ENCODE data around the gene CGNL1.

The CGNL1 gene

DNA sequence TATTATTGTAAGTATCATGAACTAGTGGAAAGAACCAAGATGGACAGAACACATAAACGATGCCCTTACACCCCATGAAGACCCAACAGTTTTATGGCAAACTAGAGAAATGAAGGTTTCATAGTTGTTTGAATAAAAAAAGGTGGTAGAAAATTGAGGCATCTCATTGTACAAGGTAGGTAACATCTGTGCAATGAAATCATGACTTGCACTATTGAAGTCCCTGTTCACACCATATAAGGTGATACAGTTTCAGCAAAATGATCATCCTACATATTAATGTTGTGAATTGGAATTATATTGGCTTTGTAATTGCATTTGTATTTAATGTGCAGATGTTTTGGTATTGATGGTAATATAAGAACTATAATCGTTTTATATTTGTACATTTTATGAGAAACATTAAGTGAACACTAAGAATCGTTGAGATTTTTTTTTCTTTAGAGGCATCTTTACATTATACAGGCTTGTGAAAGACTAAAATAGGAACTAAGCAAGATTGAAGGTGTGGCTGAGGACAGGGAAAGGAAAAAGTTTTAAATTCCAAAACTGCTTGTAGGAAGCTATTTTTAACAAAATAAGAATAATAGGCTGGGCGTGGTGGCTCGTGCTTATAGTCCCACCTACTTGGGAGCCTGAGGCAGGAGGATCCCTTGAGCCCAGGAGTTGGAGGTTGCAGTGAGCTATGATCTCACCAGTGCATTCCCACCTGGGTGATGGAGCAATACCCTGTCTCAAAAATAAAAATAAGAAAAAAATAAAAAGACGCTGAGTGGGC is 48.5 kb downstream of the CGNL1 start:
- no peak for DNase-seq

DNA sequence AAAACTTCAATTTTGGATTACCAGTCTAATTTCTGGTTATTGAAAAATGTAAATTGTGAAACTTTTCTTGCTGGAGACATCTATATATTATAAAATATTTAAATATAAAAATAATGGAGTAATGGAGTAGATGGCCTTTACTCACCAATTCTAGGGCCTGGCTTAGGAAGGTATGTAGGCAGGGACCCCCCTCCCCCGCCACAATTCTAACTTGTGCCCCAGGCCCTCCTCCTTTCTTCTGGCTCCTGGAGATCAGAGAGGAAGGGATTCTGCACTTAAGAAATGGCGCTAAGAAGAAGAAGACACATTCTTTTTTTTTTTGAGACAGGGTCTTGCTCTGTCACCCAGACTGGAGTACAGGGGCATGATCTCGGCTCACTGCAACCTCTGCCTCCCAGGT is 49.5 kb downstream of the CGNL1 start:
- DNase-seq: no peak

DNA sequence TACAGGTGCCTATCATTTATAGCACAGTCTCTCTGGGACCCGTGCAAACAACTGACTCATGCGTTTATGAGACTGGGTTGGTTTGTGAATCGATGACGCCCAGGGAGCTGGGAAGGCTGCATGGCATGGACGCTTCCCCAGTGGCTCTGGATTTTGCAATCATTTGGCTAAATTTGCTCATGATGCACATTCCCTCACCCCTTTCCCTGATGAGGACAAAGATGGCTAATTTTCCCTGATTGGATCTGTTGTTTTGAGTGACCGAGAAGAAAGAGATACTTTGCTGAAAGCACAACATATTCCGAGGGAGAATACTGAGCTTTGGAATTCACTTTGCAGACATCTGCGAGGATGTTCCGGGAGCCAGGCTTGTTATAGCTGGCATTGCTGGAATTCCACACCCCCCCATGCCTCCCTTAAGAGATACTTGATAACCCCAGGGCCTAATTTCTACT is 51.1 kb downstream of the CGNL1 start:
- DNase-seq: no peak

DNA sequence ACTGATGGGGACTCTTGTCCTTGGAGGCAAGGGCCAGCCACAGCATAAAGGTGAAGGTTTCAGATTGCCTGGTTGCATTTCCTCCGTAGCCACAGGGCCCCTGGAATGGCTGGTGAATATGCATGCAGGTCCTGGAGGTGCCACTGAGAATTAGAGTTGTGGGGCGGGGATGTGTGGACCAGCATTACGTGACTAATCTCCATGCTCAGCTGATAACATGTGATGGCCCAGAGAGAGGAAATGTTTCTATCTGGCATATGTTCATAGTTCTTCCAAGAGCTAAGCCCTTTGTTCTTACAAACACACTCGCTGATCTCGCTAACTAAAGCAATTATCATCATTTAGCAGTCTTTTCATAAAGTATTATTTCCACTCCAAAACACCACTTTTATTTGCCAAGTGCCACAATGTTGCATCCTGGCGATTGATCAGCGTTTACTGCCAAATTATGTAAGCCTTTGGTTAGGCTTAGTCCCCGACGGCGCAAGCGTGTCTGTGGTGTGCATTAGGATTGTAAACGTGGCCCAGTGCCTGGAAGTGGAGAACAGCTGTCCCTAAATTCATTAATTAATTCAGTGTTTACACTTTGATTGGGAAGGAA is 55.9 kb downstream of the CGNL1 start:
- DNase-seq: no peak

DNA sequence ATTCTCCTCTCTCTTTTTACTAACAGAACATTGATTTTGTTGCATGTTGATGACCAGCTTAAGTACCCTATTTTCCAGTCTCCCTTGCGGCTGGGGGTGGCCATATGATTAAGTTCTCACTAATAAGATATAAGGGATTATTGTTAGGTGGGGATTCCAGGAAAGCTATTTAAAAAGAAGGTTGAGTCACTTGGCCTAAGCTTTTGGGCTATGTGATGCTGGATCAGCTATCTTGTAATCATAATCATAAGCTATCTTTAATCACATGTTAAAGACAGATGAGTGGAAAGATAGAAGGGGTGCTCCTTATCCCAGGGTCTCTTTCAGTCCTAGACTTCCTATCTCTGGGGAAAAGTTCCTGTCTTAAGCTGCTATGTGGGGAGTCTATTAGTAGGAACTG is 59.9 kb downstream of the CGNL1 start:
- no peak for DNase-seq

DNA sequence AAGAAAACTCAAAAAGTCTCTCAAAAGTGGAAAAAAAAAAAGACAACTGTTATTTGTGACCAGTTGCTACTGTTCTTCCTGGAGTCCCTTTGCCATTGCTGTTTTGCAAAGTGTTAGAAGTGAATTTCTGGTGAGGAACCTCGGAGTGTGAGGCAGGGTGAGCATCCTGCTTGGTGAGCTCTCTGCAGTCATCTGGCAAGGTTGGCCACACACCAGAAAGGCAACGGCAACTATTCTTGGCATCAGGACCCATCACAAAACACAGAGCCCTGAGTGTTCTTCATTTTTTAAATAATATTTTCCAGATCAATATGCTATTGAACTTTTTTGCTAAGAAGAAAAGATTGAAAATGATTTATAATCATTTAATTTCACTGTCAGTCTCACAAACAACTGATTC is 60.7 kb downstream of the CGNL1 start:
- no peak for DNase-seq

DNA sequence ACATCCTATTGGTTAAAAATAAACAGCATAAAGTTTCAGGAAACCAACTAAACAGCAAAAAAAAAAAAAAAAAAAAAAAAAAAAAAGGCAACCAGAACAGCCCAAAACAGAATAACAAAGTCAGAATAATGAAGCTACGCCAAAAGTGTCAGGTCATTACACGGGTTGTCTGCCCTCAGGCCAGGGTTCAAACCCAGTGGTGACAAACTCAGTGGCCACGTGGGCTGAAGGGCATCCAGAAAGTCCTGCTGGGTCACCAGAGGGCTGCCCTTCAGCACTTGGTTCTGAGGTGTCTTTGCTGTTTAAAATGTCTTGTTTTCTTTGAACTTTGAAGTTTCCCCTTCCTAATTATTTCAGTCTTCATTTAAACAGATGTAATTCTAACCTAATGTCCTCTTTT is 61.3 kb downstream of the CGNL1 start:
- DNase-seq: no peak

DNA sequence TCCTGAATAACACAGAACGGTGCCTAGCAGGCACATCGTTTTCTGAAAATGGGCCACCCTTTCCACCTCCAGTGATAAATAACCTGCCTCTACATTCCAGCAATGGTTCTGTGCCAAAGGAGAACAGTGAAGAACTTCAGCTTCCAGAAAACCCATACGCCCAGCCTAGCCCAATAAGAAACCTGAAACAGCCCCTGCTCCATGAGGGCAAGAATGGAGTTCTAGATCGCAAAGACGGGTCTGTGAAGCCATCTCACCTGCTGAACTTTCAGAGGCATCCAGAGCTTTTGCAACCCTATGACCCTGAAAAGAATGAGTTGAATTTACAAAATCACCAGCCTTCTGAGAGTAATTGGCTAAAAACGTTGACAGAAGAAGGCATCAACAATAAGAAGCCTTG is 61.9 kb downstream of the CGNL1 start:
- no peak for DNase-seq

DNA sequence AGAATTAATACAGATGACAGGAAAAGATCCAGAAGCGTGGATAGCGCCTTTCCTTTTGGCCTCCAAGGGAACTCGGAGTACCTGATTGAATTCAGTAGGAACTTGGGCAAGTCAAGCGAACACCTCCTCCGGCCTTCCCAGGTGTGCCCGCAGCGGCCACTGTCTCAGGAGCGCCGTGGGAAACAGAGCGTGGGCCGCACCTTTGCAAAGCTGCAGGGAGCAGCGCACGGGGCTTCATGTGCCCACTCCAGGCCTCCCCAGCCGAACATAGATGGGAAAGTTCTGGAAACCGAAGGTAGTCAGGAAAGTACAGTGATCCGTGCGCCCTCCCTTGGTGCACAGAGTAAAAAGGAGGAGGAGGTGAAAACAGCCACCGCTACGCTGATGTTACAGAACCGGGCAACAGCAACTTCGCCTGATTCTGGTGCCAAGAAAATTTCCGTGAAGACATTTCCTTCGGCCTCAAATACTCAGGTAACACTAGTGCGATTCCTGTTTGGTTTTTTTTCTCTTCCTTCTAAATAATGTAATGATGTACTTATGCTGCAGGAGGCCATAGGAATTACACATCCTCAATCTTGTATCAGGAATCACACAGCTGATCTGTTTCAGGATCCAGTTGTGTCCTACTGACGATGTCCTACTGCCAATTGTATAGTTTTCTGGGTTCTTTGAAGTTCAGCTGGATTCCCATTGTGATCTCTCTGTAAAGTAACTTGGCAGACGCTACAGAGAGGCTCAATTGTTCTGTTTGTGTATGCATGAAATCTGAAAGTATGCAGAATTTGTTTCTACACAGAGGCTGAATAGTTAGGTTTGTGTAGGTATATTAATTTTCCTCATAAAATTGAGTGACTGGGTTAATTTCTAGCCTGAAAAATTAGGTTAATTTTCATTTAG is 63.1 kb downstream of the CGNL1 start:
- DNase-seq: no peak

DNA sequence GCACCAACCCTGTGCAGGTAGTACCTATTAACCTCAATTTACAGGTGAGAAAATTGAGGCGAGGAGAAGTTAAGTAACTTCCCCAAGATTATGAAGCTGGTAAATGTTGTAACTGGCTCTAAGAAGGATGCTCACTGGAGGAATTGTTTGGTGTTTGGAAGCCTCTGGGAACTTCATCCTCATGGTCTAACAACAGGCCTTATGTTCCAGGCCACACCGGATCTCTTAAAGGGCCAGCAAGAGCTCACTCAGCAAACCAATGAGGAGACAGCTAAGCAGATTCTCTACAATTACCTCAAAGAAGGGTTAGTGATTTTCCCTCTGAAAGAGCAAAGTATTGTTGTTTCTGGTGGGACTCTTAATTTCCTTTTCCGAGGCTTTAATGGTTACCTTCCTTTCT is 63.9 kb downstream of the CGNL1 start:
- no peak for DNase-seq

DNA sequence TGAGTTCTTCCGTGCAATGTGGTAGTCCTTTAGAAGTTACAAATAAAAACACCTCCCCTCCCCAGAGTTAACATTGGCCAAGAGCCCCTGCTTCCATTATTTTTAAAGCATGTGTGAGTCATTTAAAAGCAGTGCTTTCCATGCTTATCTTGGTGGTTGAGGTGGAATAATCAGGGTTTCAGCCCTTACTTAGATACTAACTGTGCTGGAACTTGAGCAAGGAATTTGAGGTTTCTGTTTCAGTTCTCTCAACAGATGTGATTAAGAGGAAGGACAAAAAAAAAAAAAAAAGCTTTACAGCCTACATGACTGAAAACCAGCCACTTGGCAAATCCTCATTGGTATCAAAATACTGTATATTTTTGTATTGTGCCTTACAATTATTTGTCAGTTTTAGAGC is 64.5 kb downstream of the CGNL1 start:
- DNase-seq: no peak

DNA sequence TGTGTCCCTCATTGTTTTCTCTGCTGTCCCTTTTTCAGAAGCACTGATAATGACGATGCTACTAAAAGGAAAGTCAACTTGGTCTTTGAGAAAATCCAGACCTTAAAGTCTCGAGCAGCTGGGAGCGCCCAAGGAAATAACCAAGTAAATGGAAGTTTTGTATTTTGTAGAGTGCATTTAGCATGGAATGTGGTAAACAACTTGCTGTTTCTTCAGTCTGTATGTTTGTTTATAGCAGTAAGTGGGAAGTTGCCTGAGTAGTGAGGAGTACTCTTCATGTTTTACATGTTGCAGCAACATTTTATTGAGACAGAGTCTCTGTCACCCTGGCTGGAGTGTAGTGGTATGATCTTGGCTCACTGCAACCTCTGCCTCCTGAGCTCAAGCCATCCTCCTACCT is 66.0 kb downstream of the CGNL1 start:
- DNase-seq: no peak

DNA sequence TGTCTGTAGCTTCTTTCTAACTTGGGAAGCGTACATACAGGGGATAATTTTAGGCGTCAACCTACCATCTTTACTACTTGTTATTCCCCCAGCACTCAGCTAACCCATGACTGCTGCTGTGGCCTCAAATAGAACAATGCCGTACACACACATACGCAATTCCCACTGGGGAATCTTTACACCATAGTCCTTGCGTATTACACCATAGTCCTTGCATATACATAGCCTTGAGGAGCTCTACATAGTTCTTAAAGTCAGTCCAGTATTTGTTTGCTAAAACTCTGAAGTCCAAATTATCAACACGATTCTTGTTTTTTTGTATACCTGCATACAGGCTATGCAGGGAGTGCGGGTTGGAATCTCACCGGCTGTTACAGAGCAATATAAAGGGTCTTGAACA is 67.2 kb downstream of the CGNL1 start:
- no peak for DNase-seq

DNA sequence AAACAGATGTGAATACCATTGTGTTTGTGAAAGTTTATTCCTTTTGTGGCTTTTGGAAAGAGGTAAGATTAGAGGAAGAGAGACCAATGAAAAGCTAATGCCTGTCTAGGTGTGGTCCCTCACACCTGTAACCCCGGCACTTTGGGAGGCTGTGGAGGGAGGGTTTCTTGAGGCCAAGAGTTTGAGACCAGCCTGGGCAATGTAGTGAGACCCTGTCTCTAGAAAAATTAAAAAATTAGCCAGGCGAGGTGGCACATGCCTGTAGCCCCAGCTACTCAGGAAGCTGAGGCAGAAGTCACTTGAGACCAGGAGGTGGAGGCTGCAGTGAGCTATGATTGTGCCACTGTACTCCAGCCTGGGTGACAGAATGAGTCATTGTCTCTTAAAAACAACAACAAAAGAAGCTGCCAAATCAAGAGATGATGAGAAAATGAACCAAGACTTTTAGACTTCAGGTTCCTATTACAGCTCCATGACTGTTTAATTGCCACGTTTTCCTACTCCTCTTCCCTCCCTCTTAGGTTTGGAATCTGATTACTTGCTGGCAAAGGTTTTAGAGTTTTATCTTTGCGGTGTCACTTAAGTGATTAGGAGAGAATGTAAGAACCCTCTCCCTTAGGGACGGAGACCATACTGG is 68.7 kb downstream of the CGNL1 start:
- DNase-seq: no peak

DNA sequence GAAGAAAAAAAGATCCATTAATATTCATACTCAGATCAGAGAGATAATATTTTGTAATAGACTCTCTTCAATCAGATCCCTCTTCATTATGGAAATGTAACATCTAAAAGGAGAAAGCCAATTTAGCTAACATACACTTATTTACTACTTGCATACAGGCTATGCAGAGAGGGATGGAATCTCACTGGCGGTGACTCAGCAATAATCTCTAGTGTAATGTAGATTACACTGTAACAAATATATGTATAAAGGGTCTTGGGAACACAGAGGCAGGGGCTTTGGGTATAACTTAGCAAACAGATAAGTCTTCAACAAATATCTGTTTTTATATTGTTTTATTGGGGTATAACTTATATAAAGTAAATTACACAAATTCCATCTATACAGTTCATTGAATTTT is 69.6 kb downstream of the CGNL1 start:
- DNase-seq: no peak

DNA sequence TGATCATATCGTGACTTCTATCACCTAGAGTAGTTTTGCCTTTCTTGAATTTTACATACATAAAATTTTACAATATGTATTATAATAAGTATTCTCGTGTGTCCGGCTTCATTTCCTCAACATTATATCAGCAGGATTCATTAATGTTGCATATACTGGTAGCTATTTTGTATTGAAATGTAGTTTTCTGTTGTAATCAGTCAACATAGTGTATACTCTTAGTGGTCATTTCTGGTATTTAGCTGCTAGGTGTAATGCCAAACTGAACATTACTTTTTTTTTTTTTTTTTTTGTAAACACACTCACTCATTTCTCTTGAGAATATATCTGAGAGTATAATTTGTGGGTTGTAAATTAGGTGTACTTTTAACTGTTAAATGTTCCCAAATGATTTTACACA is 70.1 kb downstream of the CGNL1 start:
- DNase-seq: no peak

DNA sequence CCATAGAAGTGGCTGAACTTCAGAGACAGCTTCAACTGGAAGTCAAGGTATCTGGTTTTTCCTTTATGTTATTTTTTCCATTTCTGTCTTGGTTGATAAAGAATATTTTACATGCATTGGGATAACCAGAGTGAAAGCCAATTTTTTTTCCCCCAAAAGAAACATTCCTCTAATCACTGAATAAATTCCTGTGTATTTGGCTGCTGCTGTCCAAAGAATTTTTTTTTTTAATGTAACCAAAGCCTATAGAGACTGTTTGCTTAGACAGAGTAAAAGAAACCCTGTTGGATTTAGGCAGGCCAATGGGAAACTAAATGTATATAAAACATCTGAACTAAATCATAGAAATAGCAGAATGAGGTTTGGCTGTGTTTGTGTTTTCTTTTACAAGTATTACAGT is 75.2 kb downstream of the CGNL1 start:
- no peak for DNase-seq

DNA sequence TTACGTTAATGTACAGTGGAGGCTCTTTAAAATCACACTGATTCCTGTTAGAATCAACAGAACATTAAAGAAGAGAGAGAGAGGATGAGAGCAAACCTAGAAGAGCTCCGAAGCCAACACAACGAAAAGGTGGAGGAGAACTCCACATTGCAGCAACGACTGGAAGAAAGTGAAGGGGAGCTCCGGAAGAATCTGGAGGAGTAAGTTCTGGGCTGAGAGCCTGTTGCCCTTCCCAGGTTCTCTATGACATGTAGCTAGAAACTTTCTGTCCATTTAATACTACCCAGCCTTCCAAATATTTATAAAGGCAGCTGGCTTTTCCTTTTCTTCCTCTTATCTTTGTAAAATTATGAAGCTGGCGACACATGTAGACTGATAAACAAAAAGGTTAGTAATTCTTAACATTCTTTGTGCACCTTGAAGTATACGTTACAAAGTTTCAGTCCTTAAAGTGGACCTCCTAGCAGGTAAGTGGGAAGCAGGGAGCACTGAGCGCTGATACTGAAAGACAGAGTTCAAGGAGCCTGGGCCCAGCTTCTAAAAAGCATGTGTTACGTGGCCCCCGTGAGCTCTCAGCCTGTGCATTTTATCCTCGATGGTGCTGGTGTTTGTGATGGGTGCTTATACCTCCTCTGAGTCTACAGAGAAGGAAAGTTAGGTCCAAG is 75.9 kb downstream of the CGNL1 start:
- DNase-seq: no peak

DNA sequence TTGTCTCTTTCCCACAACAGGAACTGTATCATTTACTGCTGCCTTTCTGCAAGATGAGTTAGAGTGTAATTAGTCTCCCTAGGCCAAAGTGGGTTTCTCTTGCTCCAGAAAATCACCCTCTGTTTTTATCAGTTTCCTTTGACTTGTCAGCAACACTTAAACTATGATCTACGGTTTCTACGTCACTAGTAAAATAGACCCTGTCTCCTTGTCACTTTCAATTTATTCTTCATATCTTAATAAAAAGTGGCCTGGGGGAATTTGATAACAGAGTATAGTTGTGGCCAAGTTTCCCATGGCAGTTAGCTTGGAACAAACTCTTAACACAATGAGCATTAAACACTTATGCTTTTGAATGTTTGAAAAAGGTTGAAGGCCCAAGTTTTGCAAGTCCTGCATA is 79.6 kb downstream of the CGNL1 start:
- no peak for DNase-seq

DNA sequence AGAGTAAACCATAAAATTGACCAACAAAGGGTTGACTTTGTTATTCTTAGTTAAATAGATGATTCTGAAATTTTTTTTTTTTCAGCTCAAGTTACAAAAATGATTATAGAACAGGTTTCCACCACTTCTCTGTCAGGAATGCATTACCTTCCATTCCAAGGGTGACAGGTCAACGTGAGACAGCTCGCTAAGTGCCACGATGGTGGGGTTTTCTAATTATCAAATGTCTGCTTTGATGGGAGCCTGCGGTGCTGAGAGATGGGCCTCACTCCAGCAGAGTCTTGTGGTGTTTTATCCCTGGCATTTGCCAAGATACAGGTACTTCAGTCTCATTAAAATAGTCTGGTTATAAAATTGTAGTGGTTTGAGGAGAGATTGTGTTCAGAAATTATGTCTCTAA is 80.3 kb downstream of the CGNL1 start:
- no peak for DNase-seq

DNA sequence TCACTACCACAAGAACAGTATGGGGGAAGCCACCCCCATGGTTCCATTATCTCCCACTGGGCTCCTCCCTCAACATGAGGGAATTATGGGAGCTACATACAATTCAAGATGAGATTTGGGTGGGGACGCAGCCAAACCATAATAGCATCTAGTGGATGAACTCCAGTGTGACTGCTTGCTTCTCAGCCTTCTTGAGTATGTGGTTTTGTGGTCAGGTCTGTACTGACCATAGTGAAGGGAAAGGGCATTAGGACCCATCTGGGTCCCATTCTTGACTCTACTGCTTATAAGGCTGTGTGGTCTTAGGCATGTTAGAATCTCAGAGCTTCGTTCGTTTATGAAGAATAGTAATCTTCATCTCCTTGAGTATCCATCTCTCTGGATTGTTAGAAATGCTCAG is 81.4 kb downstream of the CGNL1 start:
- no peak for DNase-seq

DNA sequence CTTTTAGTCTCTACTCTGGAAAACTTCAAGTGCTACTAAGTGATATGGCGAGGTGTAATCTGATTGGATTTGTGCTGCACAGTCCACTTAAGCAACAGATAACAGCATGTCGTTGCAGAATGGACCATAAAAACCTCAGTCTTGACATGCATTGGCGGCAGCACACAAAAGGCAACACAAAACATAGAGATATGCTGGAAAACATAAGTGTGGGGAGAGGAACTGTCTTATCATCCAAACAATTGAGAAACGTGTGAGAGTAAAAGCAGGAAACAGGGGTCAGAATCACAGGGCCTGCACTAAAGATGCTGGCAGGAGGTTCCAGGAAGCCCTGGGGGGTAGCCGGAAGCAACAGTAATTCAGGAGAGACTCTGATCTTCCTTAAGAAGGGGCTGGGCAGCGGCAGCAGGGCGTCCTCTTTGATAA is 82.1 kb downstream of the CGNL1 start:
- DNase-seq: no peak
